Mesenchymal stem cell (in vitro differentiated cells and primary cell): ENCODE data around the gene KDELR1. TPM values are rescaled to one million over a fixed set of nuclear protein-coding genes. Genes with fewer than 3 reads are reported as not detected.

Source experiments
- DNase-seq: peaks from one replicate; pipeline ENCODE4 v3.0.0-alpha.2; 2013
- H2AFZ ChIP-seq: one replicate; pipeline ENCODE4 v1.6.1; 2013; ENCODE audit warnings: low read depth, mild to moderate bottlenecking, control low read depth, inconsistent platforms, low read length, moderate library complexity
- H2AK5ac ChIP-seq: 2 replicates; pipeline ENCODE4 v1.6.1; 2013; ENCODE audit warnings: low read length, moderate library complexity, mild to moderate bottlenecking, inconsistent platforms; ENCODE audit not compliant: severe bottlenecking
- H2BK120ac ChIP-seq: one replicate; pipeline ENCODE4 v1.6.1; 2013; ENCODE audit warnings: low read depth, mild to moderate bottlenecking, inconsistent platforms, low read length, moderate library complexity
- H2BK12ac ChIP-seq, 2 experiments: one replicate each; pipeline ENCODE4 v1.6.1; 2013; ENCODE audit warnings: inconsistent platforms in 2 of 2, low read length in 2 of 2, mild to moderate bottlenecking in 2 of 2, moderate library complexity in 2 of 2, control low read depth in 1 of 2
- H2BK15ac ChIP-seq: one replicate; pipeline ENCODE4 v1.6.1; 2013; ENCODE audit warnings: mild to moderate bottlenecking, low read depth, inconsistent platforms; ENCODE audit not compliant: poor library complexity, severe bottlenecking
- H2BK5ac ChIP-seq: 2 replicates; pipeline ENCODE4 v1.6.1; 2013; ENCODE audit warnings: low read depth, mild to moderate bottlenecking, low read length, control low read depth, inconsistent platforms; ENCODE audit not compliant: poor library complexity, severe bottlenecking
- H3K14ac ChIP-seq, 2 experiments: one replicate each; pipeline ENCODE4 v1.6.1; 2013; ENCODE audit warnings: inconsistent platforms in 2 of 2, low read length in 2 of 2, control low read depth in 1 of 2, mild to moderate bottlenecking in 1 of 2, moderate library complexity in 1 of 2
- H3K18ac ChIP-seq, 2 experiments: one replicate each; pipeline ENCODE4 v1.6.1; 2013; ENCODE audit warnings: inconsistent platforms in 2 of 2, low read length in 2 of 2, control low read depth in 1 of 2, low read depth in 1 of 2, mild to moderate bottlenecking in 1 of 2
- H3K23ac ChIP-seq, 2 experiments: one replicate each; pipeline ENCODE4 v1.6.1; 2013; ENCODE audit warnings: inconsistent platforms in 2 of 2, low read length in 2 of 2, mild to moderate bottlenecking in 2 of 2, moderate library complexity in 2 of 2, control low read depth in 1 of 2
- H3K27ac ChIP-seq: 2 replicates; pipeline ENCODE4 v1.5.1; 2013; ENCODE audit warnings: mild to moderate bottlenecking, moderate library complexity, low read length, control low read depth, inconsistent platforms; ENCODE audit not compliant: poor library complexity, severe bottlenecking
- H3K27me3 ChIP-seq, 2 experiments: 2 replicates each; pipeline versions ENCODE4 v1.6.1 to v1.7.0; 2013; ENCODE audit warnings: low read length in 2 of 2, mild to moderate bottlenecking in 2 of 2, moderate library complexity in 2 of 2, control low read depth in 1 of 2, inconsistent platforms in 1 of 2; ENCODE audit not compliant: control insufficient read depth in 1 of 2, insufficient read depth in 1 of 2
- H3K36me3 ChIP-seq, 2 experiments: 2 replicates each; pipeline versions ENCODE4 v1.6.1 to v1.7.0; 2013; ENCODE audit warnings: low read length in 2 of 2, control low read depth in 1 of 2, inconsistent platforms in 1 of 2, low read depth in 1 of 2, mild to moderate bottlenecking in 1 of 2; ENCODE audit not compliant: insufficient read depth in 2 of 2, control insufficient read depth in 1 of 2
- H3K4ac ChIP-seq, 2 experiments: one replicate each; pipeline ENCODE4 v1.6.1; 2013; ENCODE audit warnings: inconsistent platforms in 2 of 2, low read length in 2 of 2, mild to moderate bottlenecking in 2 of 2, moderate library complexity in 2 of 2, control low read depth in 1 of 2, low read depth in 1 of 2
- H3K4me1 ChIP-seq: 2 replicates; pipeline ENCODE4 v1.6.1; 2013; ENCODE audit warnings: low read depth, low read length, control low read depth; ENCODE audit not compliant: control insufficient read depth, insufficient read depth
- H3K4me2 ChIP-seq: 2 replicates; pipeline ENCODE4 v1.6.1; 2013; ENCODE audit warnings: low read length, mild to moderate bottlenecking, inconsistent platforms; ENCODE audit not compliant: poor library complexity, severe bottlenecking
- H3K4me3 ChIP-seq, 2 experiments: 2 replicates each; pipeline versions ENCODE4 v1.5.1 to v1.7.0; 2013; ENCODE audit warnings: low read length in 2 of 2, mild to moderate bottlenecking in 2 of 2, control low read depth in 1 of 2, low read depth in 1 of 2; ENCODE audit not compliant: insufficient read depth in 1 of 2
- H3K79me1 ChIP-seq: replicated peaks from 2 replicates; pipeline ENCODE4 v1.6.1; 2013; ENCODE audit warnings: mild to moderate bottlenecking, control low read depth, low read length, inconsistent platforms; ENCODE audit not compliant: poor library complexity, severe bottlenecking
- H3K9ac ChIP-seq: 2 replicates; pipeline ENCODE4 v1.7.0; 2013; ENCODE audit warnings: mild to moderate bottlenecking, low read length, moderate library complexity
- H3K9me3 ChIP-seq: 2 replicates; pipeline ENCODE4 v1.7.0; 2013; ENCODE audit warnings: mild to moderate bottlenecking, low read length; ENCODE audit not compliant: control insufficient read depth
- H4K8ac ChIP-seq: one replicate; pipeline ENCODE4 v1.6.1; 2013; ENCODE audit warnings: inconsistent platforms, mild to moderate bottlenecking, low read length, moderate library complexity
- H4K91ac ChIP-seq: one replicate; pipeline ENCODE4 v1.6.1; 2013; ENCODE audit warnings: mild to moderate bottlenecking, low read length, inconsistent platforms
- WGBS: methylation state at CpG from one replicate; pipeline ENCODE4 v1.1.7; 2013; ENCODE audit warnings: mixed read lengths; 5-methylcytosine and 5-hydroxymethylcytosine counted together
- polyA plus RNA-seq, 2 experiments: library from polyadenylated mRNA; stranded (reverse); fragments of 200-250 nt; gene quantifications; one replicate each; pipeline ENCODE4 v1.2.3, GENCODE V29; 2013

Gene KDELR1
- 602 TPM for polyA plus RNA-seq (2013, experiment 1 of 2)
- polyA plus RNA-seq (2013, experiment 2 of 2) = 596 TPM

DNA sequence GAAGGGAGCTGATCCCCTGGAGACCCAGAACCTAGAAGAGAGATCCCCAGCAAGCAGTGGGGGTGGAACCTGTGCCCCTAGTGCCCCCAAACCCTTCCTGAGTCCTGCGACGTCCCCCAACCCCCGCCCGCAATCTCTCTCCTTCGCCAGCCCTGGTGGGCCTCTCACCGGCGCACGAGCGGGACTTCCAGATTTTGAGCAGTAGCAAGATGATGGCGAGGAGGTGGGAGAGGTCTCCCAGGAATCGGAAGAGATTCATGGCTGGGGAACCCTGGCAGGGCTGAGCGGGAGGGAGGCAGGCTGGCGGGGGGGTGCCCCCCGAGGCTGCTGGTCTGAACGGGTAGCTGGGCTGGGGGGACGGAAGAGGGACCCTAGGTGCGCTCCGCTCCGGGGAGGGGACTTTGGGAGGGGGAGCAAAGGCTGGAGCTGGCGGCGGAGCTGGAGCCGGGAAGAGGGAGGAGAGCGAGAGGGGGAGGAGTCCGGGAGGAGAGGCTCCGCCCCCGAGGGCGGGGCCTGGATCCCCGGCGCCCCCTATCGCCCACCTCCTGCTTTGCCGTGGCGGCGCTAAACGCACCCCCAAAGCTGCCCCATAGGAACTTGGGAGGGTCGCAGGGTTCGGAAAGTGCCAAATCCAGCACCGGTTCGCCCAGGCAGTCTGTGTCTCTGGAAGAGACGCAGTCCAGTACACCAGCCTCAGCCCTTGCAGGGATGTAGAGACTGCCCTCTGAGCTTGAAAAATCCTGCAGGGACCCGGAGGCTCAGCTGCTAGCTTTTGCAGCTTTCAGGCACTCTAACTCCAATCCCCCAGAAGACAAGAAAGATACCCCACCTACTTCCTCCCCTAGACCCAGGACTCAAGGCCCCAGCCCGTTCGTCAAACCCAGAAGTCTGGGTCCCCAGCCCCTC, at the start of gene KDELR1:
KDELR1 (minus strand) TSS at position 452 of the 906 bp plus-strand sequence; CDS start at position 259, 193 bp downstream.
- Histone ChIP-seq H3K18ac (peak within 1 kb of the TSS; percentile 97), H3K4ac (peak within 1 kb of the TSS; percentile 96 to 98), H3K79me1 (peaks cover 12% of the 10 kb centered on the region), H3K4me3 (peak within 1 kb of the TSS; percentile 77 to 96), H2AFZ (peak within 1 kb of the TSS; percentile 60), H2BK5ac (peak within 1 kb of the TSS; percentile 91), H2BK12ac (peak within 1 kb of the TSS in 1 of 2 experiments; percentile 21), H3K9ac (peak within 1 kb of the TSS; percentile 99), H2BK15ac (peak within 1 kb of the TSS; percentile 6), H4K8ac (peak within 1 kb of the TSS; percentile 83), H2BK120ac (peak within 1 kb of the TSS; percentile 93), H2AK5ac (peak within 1 kb of the TSS; percentile 85), H3K36me3 (peaks cover 24 to 31% of the 10 kb centered on the region in 2 experiments), H3K14ac (peak within 1 kb of the TSS; percentile 94 to 99), H3K27ac (peak within 1 kb of the TSS; percentile 90), H3K23ac (peak within 1 kb of the TSS in 1 of 2 experiments; percentile 57), H3K4me1 (peaks cover 27% of the 10 kb centered on the region), H3K4me2 (peak within 1 kb of the TSS; percentile 77), H3K9me3 (no peaks in the 10 kb centered on the region), H3K27me3 (peaks cover 29 to 33% of the 10 kb centered on the region in 2 experiments), H4K91ac (peak within 1 kb of the TSS; percentile 100)
- 8% methylated on average over 41 of the region's 42 CpGs for WGBS
- DNase-seq = peak; percentile 79

DNA sequence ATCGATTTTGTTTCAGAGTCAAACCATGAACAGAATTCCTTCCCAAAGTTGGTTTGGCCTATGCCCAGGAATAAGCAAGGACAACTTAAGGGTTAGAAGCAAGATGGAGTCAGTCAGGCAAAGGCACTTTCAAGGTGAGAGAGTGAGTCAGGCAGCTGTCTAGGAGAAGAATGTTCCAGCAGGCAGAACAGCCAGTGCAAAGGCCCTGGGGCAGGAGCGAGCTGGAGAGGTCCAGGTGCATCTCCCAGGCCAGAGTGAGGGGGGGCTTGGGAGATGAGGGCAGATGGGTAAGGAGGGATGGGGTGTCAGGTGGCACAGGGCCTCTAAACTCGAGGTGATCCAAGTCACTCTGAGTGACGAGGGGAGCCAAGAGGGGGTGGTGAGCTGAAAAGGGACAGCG, 45.2 kb upstream of the KDELR1 start:
- H4K91ac ChIP-seq = no peak overlapping the region
- no peak overlapping the region for H2BK120ac ChIP-seq
- H2AFZ ChIP-seq = no peak overlapping the region
- H3K79me1 ChIP-seq = no peaks in the 10 kb centered on the region
- H3K27ac ChIP-seq = no peak overlapping the region
- H3K9me3 ChIP-seq = no peaks in the 10 kb centered on the region
- no peak overlapping the region for H3K4me3 ChIP-seq
- no peak overlapping the region for H2BK12ac ChIP-seq
- H3K9ac ChIP-seq = no peak overlapping the region
- 90% methylated on average over 4 of the region's 5 CpGs for WGBS
- H2AK5ac ChIP-seq = no peak overlapping the region
- no peak overlapping the region for H3K4me2 ChIP-seq
- no peak overlapping the region for H2BK15ac ChIP-seq
- no peak overlapping the region for H3K23ac ChIP-seq
- no peak overlapping the region for H2BK5ac ChIP-seq
- no peaks in the 10 kb centered on the region for H3K27me3 ChIP-seq
- no peak for DNase-seq
- H3K36me3 ChIP-seq = peaks cover 0 to 2% of the 10 kb centered on the region in 2 experiments
- peak overlapping the region; percentile 1 for H4K8ac ChIP-seq
- H3K4me1 ChIP-seq = no peaks in the 10 kb centered on the region
- H3K4ac ChIP-seq = no peak overlapping the region
- no peak overlapping the region for H3K14ac ChIP-seq
- no peak overlapping the region for H3K18ac ChIP-seq

DNA sequence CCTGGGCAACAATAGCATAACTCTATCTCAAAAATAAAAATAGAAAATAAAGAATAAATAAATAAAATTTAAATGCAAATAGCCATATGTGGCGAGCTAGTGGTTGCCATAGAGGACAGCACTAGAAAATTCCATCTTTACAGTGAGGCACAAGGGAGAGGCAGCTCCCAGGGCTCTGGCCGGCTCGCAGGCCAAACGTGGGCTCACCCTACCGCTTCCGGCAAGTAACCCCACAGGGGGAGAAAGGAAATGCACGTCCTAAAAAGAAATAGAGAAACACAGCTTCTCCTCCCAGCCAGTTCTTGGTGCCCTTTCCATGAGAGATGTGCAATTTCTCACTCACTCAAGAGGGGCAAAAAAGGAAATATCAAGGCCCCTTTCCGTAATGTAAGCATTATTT, 42.0 kb upstream of the KDELR1 start:
- Histone ChIP-seq H3K14ac (no peak overlapping the region), H3K27ac (no peak overlapping the region), H3K36me3 (no peaks in the 10 kb centered on the region), H2BK5ac (no peak overlapping the region), H3K4me2 (no peak overlapping the region), H3K27me3 (no peaks in the 10 kb centered on the region), H4K91ac (no peak overlapping the region), H3K9me3 (no peaks in the 10 kb centered on the region), H3K4me3 (no peak overlapping the region), H4K8ac (no peak overlapping the region), H3K9ac (no peak overlapping the region), H3K79me1 (no peaks in the 10 kb centered on the region), H3K18ac (no peak overlapping the region), H3K4ac (no peak overlapping the region), H2BK120ac (no peak overlapping the region), H3K4me1 (no peaks in the 10 kb centered on the region), H3K23ac (no peak overlapping the region), H2AK5ac (no peak overlapping the region), H2AFZ (no peak overlapping the region), H2BK15ac (no peak overlapping the region), H2BK12ac (no peak overlapping the region)
- DNase-seq = no peak
- WGBS = 92% methylated on average over 8 of the region's 8 CpGs

DNA sequence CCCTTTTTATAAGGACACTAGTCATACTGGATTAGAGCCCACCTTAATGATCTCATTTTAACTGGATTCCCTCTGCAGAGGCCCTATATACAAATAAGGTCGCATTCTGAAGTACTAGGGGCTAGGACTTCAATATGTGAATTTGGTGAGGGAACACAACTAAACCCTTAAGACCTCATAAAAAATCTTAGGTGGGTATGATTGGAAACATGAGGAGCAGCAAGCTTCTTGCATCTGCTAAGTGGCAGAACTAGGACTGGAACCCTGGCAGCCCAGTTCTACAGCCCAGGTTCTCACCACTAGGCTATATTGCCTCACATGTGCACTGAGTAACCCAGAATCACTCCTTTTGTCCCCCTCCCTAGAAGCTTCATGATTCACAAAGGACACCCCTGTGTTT, 37.3 kb upstream of the KDELR1 start:
- Histone ChIP-seq H2AK5ac (no peak overlapping the region), H2BK12ac (no peak overlapping the region), H3K9ac (no peak overlapping the region), H3K27ac (no peak overlapping the region), H4K8ac (no peak overlapping the region), H2BK5ac (no peak overlapping the region), H3K18ac (no peak overlapping the region), H3K36me3 (no peaks in the 10 kb centered on the region), H2AFZ (no peak overlapping the region), H3K9me3 (no peaks in the 10 kb centered on the region), H2BK120ac (no peak overlapping the region), H3K4me1 (peaks cover 3% of the 10 kb centered on the region), H3K23ac (no peak overlapping the region), H3K4me3 (no peak overlapping the region), H3K4me2 (no peak overlapping the region), H4K91ac (no peak overlapping the region), H3K27me3 (no peaks in the 10 kb centered on the region), H2BK15ac (no peak overlapping the region), H3K79me1 (no peaks in the 10 kb centered on the region), H3K4ac (no peak overlapping the region), H3K14ac (no peak overlapping the region)
- DNase-seq = no peak
- no CpG with 5 or more reads among the region's 1 CpG for WGBS
